Measurements from ENCODE around the gene PIK3R1.

GRCh38 chr5:68251386-68251785, 35.8 kb downstream of the PIK3R1 start:
- no peak for TF ChIP-seq CTCF (IDR thresholded peaks at IDR 0.05)
- no peak for TF ChIP-seq POLR2A (IDR thresholded peaks at IDR 0.05)
- TF ChIP-seq POLR2AphosphoS5 (IDR thresholded peaks at IDR 0.05) = no peak
- no peak for TF ChIP-seq EP300 (IDR thresholded peaks at IDR 0.05; ENCODE audit: low read depth)
